HFF-Myc (cell line): ENCODE measurements around the gene MYO18A.
A peak's percentile ranks its signal among the peaks of the same experiment; 100 is the strongest.

Source experiments
- DNase-seq: peaks from one replicate; pipeline ENCODE4 v3.0.0-alpha.2; 2011; ENCODE audit warnings: low read depth; ENCODE audit errors: extremely low read depth
- H3K4me3 ChIP-seq: replicated peaks from 2 replicates; pipeline ENCODE4 v1.5.1; 2011; ENCODE audit warnings: low read depth, mild to moderate bottlenecking, control low read depth, low read length
- CTCF ChIP-seq: IDR thresholded peaks from 2 replicates; pipeline ENCODE4 v1.5.1; 2012; ENCODE audit warnings: mild to moderate bottlenecking, low read depth, low read length, control low read depth; ENCODE audit errors: missing control alignments

MYO18A gene

GRCh38 chr17:29116804-29117753 is 63.1 kb downstream of the MYO18A start:
- no peak overlapping the region for H3K4me3 ChIP-seq
- peak; percentile 91 for TF ChIP-seq CTCF
- DNase-seq = no peak

- DNase-seq = no peak
- H3K4me3 ChIP-seq = no peak overlapping the region
- peak; percentile 62 for TF ChIP-seq CTCF
These were observed 64.0 kb downstream of the MYO18A start for GRCh38 chr17:29115961-29116803.

- no peak for TF ChIP-seq CTCF
- DNase-seq = no peak
- no peak overlapping the region for H3K4me3 ChIP-seq
These were observed 64.8 kb downstream of the MYO18A start for GRCh38 chr17:29115435-29115834.

- no peak for DNase-seq
- H3K4me3 ChIP-seq = no peak overlapping the region
- no peak for TF ChIP-seq CTCF
These were observed 66.1 kb downstream of the MYO18A start for GRCh38 chr17:29114141-29114540.

- H3K4me3 ChIP-seq = no peak overlapping the region
- no peak for TF ChIP-seq CTCF
- no peak for DNase-seq
These were observed 66.9 kb downstream of the MYO18A start for GRCh38 chr17:29113334-29113733.

GRCh38 chr17:29112771-29113295 is 67.4 kb downstream of the MYO18A start:
- TF ChIP-seq CTCF = no peak
- H3K4me3 ChIP-seq = no peak overlapping the region
- DNase-seq = no peak
